IPS DF 6.9 (cell line): ENCODE data around the gene MACF1.

Experiments used
- DNase-seq: peaks from one replicate; pipeline ENCODE4 v3.0.0-alpha.2; 2013; ENCODE audit warnings: low read depth, low spot score
- H3K27ac ChIP-seq: one replicate; pipeline ENCODE4 v1.5.1; 2013; ENCODE audit warnings: low read length, control low read depth
- H3K27me3 ChIP-seq: 2 replicates; pipeline ENCODE4 v1.6.1; 2013; ENCODE audit warnings: mild to moderate bottlenecking, low read length; ENCODE audit not compliant: control insufficient read depth, insufficient read depth
- H3K36me3 ChIP-seq: 2 replicates; pipeline ENCODE4 v1.6.1; 2013; ENCODE audit warnings: low read length; ENCODE audit not compliant: control insufficient read depth, insufficient read depth
- H3K4me1 ChIP-seq: 2 replicates; pipeline ENCODE4 v1.6.1; 2013; ENCODE audit warnings: low read length; ENCODE audit not compliant: control insufficient read depth, insufficient read depth
- H3K4me3 ChIP-seq: 2 replicates; pipeline ENCODE4 v1.5.1; 2013; ENCODE audit warnings: mild to moderate bottlenecking, low read length
- H3K9me3 ChIP-seq: 2 replicates; pipeline ENCODE4 v1.6.1; 2013; ENCODE audit warnings: low read length, inconsistent platforms; ENCODE audit not compliant: control insufficient read depth, insufficient read depth
- WGBS: extraction: QIAGEN DNeasy Blood & Tissue Kit; methylation state at CpG from one replicate; pipeline ENCODE4 v1.1.7; 2013; ENCODE audit warnings: mixed read lengths, missing lambda C conversion rate; ENCODE audit not compliant: insufficient read length, insufficient coverage; 5-methylcytosine and 5-hydroxymethylcytosine counted together

MACF1 gene

DNA sequence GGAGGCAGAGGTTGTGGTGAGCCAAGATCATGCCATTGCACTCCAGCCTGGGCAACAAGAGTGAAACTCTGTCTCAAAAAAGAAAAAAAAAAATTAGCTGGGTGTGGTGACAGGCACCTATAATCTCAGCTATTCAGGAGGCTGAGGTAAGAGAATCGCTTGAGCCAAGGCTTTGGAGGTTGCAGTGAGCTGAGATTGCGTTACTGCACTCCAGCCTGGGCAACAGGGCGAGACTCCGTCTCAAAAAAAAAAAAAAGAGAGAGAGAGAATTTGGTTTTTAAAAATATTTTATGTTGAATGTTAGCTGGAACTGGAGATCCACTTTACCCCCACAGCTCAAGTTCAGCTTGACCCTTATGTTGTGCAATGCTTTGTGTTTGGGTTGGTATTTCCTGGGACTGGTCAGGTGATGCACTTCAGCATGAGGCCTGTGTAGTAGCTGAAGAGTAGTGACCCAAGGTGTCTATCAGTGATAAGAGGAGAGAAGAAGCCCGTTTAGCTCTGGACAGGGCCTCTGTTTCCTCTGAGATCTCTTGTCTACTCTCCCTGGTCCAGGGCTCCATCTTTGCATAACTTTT is 36.8 kb upstream of the MACF1 start:
- H3K4me1 ChIP-seq: 0 out of 2 replicates have a peak, but pooled peaks cover 4% of the 10 kb centered on the region
- no peak for DNase-seq
- no peak overlapping the region for H3K4me3 ChIP-seq
- no CpG with 5 or more reads among the region's 5 CpGs for WGBS
- H3K27me3 ChIP-seq: no peaks in the 10 kb centered on the region
- H3K9me3 ChIP-seq: no peaks in the 10 kb centered on the region
- no peaks in the 10 kb centered on the region for H3K36me3 ChIP-seq
- no peak overlapping the region for H3K27ac ChIP-seq

DNA sequence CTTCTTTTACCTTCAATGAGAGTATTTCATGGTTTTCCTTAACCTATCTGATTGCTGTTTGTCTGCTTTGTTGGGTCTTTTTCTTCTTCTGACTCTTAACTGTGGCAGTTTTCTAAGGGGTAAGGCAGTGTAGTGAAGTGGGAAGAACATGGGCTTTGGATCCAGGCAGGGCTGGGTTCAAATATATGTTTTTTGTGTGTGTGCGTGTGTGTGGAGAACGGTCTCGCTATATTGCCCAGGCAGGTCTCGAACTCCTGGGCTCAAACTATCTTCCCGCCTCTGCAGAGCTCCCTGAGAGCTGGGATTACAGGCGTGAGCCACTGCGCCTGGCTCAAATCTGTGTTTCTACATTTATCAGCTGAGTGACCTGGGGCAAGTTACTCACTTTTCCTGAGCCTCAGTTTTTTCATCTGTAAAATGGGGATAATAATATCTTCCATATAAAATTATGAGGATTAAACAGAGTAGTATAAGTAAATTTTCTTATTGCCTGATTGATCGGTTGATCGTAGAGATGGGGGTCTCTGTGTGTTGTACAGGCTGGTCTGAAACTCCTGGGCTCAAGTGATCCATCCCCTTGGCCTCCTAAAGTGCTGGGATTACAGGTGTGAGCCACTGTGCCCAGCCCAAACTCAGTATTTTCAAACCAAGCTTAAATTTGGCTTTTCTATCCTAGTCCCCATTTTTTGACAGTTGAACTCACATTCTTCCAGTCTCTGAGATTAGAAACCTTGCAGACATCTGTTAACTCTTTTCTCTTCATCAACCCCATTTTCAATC is 36.0 kb upstream of the MACF1 start:
- H3K27ac ChIP-seq: no peak overlapping the region
- DNase-seq: no peak
- no peaks in the 10 kb centered on the region for H3K27me3 ChIP-seq
- H3K4me1 ChIP-seq: 0 out of 2 replicates have a peak, but pooled peaks cover 5% of the 10 kb centered on the region
- no peaks in the 10 kb centered on the region for H3K36me3 ChIP-seq
- no peaks in the 10 kb centered on the region for H3K9me3 ChIP-seq
- no peak overlapping the region for H3K4me3 ChIP-seq
- no CpG with 5 or more reads among the region's 9 CpGs for WGBS

DNA sequence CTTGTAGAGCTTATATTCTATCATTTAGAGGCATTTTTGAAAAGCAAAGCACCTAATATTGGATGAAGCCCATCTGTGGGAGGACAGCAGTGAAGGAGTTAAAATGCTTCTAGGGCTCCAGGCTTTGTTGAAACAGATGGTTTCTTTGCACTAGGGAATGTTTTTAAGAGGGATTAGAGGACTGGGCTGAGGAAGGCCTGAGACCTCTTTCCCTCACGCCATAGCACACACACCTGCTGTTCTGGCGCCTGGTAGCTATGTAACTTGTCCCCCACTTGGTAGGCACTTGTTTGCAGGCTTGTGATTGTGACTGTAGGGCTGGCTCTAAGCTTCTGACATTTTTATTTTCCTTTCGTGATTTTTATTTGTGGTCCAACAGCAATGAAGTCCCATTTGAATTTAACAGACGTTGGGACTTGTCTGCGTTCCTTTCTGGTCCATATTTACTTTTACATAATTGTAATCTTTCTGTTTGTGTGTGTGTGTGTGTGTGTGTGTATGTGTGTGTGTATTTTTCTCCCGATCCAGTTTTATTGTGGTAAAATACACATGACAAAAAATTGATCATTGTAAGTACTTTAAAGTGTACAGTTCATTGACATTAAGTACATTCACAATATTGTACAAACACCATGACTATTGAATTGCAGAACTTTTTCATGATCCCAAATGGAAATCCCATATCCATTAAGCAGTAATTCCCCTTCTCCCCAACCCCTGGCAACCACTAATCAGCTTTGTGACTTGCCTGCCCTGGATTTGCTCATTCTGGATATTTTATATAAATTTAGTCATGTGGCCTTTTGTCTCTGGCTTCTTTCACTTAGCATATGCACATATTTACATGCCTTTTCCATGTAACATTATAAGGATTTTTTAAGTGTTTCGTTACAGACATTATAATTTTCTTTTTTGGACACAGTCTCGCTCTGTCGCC is 33.5 kb upstream of the MACF1 start:
- Histone ChIP-seq H3K27ac (no peak overlapping the region), H3K36me3 (no peaks in the 10 kb centered on the region), H3K9me3 (no peaks in the 10 kb centered on the region), H3K27me3 (no peaks in the 10 kb centered on the region), H3K4me3 (no peak overlapping the region), H3K4me1 (0 out of 2 replicates have a peak, but pooled peaks cover 5% of the 10 kb centered on the region)
- no peak for DNase-seq
- no CpG with 5 or more reads among the region's 9 CpGs for WGBS

DNA sequence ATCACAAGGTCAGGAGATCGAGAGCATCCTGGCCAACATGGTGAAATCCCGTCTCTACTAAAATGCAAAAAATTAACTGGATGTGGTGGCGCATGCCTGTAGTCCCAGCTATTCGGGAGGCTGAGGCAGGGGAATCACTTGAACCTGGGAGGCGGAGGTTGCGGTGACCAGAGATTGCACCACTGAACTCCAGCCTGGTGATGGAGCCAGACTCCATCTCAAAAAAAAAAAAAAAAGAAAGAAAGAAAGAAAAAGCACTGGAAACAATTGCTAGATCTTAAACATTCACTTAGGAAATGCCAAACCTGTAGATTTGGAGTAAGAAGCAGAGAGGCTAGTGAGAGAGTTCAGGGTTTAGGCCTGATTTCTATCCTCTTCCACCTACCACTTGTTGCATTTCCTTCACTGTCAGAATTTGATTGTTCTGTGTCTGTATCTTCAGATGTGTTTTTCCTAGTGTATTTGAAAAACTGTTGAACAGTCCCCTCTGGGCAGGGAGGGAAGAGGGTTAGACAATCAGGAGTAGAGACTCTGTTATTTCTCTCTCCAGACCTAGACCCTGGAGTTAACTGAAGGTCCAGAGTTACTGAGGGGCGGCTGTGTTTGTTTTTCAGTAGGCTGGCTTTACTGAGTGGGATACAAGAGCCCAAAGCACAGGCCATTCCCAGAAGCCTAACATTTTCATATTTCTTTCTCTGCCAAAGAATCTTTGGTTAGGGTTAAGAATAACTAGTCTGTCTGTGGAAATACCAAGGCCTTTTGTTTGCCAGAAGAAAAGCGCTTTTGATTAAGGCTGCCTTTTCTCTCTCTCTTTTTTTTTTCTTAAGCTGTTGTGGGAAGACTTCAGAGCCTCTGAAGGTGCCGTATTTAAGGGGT is 31.1 kb upstream of the MACF1 start:
- DNase-seq: no peak
- Histone ChIP-seq H3K27ac (no peak overlapping the region), H3K36me3 (no peaks in the 10 kb centered on the region), H3K4me3 (no peak overlapping the region), H3K9me3 (no peaks in the 10 kb centered on the region), H3K27me3 (no peaks in the 10 kb centered on the region), H3K4me1 (peaks cover 4% of the 10 kb centered on the region; the same call in 1 of the 2 replicates)
- WGBS: no CpG with 5 or more reads among the region's 9 CpGs

DNA sequence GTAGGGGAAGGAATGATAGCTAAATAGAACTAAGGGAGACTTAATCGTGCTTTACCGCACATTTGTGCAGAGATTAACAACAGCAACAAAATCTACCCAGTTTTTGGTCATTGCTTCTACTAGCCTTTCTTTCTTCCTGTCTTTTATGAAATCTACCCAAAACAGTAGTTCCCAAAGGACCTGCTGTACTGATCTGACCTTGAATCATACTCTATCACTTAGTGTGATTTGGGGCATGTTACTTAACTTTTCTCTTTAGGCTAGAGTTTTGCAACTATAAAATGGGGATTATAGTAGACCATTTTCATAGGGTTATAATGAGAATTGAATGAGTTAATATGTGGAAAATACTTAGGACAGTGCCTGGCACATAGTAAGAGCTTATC is 30.5 kb upstream of the MACF1 start:
- Histone ChIP-seq H3K4me1 (peaks cover 5% of the 10 kb centered on the region; the same call in 1 of the 2 replicates), H3K27ac (no peak overlapping the region), H3K4me3 (no peak overlapping the region), H3K36me3 (no peaks in the 10 kb centered on the region), H3K9me3 (no peaks in the 10 kb centered on the region), H3K27me3 (no peaks in the 10 kb centered on the region)
- WGBS: no CpG with 5 or more reads among the region's 2 CpGs
- no peak for DNase-seq

DNA sequence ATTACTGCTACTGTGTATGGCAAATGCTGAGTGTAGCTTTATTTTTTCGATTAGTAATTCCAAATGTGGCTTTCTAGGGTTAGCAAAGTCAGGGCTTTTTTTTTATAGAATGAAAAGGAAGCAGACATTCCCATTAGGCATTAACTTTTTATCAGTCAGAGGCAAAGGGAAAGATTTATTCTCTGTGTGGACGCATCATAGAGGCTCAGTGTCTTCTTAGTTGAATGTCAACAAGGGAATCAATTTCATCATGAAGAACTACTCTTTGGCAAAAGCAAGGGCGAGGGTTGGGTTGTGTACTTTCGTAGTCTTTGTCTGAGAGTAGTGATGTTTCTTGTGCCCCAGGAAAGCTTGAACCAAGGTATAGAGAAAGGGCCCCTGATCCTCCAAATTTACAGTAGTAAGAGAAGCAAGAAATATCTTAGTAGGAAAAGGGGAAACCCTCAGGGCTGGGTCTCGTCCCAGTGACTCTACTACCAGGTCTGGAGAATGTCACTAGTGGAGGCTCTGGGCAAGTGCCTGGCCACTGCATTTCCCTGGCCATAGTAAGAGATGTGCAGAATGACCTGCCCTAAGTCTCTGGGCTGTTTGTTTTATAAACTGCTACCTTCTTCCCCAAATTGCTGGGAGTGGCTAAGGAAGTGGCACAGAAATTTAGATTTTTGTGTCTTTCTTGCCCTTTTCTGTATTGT is 30.0 kb upstream of the MACF1 start:
- Histone ChIP-seq H3K9me3 (no peaks in the 10 kb centered on the region), H3K36me3 (no peaks in the 10 kb centered on the region), H3K27me3 (no peaks in the 10 kb centered on the region), H3K4me3 (no peak overlapping the region), H3K27ac (no peak overlapping the region), H3K4me1 (peaks cover 5% of the 10 kb centered on the region; the same call in 1 of the 2 replicates)
- DNase-seq: no peak
- WGBS: no CpG with 5 or more reads among the region's 5 CpGs

DNA sequence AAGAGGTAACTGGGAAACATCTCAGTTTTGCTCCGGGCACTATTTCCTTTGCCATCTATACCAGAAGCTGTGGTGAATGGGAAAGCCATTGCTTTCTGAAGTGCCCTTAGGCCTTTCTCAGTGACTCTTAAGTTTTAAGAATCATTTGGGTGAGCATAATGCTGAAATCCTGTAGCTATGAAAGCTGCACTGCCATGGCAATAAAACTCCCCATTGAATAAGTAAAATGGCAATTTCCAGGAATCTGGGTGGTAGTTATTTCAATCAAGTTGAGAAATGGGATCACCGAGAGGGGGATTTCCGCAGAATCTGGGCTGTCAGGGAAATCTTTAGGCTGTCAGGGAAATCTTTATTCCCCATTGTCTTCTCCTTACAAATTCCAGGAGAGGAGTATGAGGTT is 26.8 kb upstream of the MACF1 start:
- H3K36me3 ChIP-seq: no peaks in the 10 kb centered on the region
- no peaks in the 10 kb centered on the region for H3K9me3 ChIP-seq
- no peak overlapping the region for H3K4me3 ChIP-seq
- H3K4me1 ChIP-seq: peaks cover 4% of the 10 kb centered on the region; the same call in 1 of the 2 replicates
- WGBS: no CpG with 5 or more reads among the region's 3 CpGs
- H3K27ac ChIP-seq: no peak overlapping the region
- no peaks in the 10 kb centered on the region for H3K27me3 ChIP-seq
- no peak for DNase-seq

DNA sequence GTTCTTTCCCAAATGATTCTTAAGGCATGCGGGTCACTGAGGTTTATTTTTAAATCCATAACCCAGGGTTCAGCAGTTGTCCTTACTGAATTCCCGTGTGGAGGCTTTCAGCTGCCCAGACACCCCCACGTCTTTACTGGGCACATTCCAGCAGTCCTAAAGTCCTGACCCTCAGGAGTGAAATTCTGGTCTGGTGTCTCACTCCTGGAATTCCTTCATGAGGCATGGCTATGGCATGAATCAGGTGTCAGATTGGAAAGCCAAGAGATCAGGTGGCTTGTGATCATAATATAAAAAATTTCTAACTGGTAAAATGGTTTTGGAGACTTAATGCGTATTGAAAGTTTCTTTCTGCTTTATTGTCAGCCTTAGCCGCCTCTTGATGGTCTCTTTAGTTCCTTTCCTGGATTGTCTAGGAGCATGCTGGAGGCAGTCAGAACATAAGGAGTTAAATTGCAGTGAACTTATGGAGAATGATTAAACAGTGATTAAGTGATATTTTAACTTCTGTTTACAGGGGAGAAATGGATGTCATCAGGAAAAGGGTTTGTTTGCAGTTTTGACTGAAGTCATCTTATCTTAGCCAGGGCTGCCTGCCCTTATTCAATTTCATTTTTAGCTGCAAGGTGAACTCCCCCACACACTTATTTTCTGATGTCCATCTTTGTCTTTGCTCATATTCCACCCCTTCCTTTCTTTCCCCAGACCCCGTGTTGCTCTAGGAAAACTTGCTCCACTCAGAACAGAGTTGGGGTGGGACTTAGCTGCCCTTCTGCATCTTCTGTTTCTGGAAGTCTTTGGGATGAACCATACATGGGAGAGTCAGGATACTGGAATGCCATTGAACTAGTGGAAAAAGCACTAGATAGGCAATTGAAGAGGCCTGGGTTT is 25.7 kb upstream of the MACF1 start:
- no CpG with 5 or more reads among the region's 6 CpGs for WGBS
- DNase-seq: no peak
- Histone ChIP-seq H3K36me3 (no peaks in the 10 kb centered on the region), H3K4me1 (peaks cover 6% of the 10 kb centered on the region; the same call in 1 of the 2 replicates), H3K4me3 (no peak overlapping the region), H3K27ac (no peak overlapping the region), H3K27me3 (no peaks in the 10 kb centered on the region), H3K9me3 (no peaks in the 10 kb centered on the region)

DNA sequence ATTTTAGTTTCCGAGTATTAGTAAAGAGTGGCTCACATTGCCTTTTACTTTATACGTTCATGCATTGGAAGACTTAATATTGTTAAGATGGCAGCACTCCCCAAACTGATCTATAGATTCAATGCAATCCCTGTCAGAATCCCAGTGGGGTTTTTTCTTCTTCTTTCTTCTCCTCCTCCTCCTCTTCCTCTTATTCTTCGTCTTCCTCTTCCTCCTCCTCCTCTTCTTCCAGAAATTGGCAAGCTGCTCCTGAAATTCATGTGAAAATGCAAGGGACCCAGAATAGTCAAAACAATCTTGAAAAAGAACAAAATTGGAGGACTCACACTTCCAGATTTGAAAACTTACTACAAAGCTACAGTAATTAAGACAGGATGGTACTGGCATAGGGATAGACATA is 23.2 kb upstream of the MACF1 start:
- Histone ChIP-seq H3K27me3 (no peaks in the 10 kb centered on the region), H3K9me3 (no peaks in the 10 kb centered on the region), H3K4me3 (no peak overlapping the region), H3K4me1 (peaks cover 9% of the 10 kb centered on the region; the same call in 1 of the 2 replicates), H3K27ac (no peak overlapping the region), H3K36me3 (no peaks in the 10 kb centered on the region)
- DNase-seq: no peak
- WGBS: no CpG with 5 or more reads among the region's 3 CpGs
